ENCODE results near the gene MCM9. TPM values are rescaled to one million over a fixed set of nuclear protein-coding genes. Genes with fewer than 3 reads are reported as not detected.
A peak's percentile ranks its signal among the peaks of the same experiment; 100 is the strongest.

Gene MCM9
- total and polyA plus RNA-seq, 2 donors (not counting 1 experiment from before 2014, with no cell fraction given), result 1.2 to 9.6 TPM

GRCh38 chr6:118867181-118867580 is 67.8 kb downstream of the MCM9 start:
- TF ChIP-seq, protein P1, sequence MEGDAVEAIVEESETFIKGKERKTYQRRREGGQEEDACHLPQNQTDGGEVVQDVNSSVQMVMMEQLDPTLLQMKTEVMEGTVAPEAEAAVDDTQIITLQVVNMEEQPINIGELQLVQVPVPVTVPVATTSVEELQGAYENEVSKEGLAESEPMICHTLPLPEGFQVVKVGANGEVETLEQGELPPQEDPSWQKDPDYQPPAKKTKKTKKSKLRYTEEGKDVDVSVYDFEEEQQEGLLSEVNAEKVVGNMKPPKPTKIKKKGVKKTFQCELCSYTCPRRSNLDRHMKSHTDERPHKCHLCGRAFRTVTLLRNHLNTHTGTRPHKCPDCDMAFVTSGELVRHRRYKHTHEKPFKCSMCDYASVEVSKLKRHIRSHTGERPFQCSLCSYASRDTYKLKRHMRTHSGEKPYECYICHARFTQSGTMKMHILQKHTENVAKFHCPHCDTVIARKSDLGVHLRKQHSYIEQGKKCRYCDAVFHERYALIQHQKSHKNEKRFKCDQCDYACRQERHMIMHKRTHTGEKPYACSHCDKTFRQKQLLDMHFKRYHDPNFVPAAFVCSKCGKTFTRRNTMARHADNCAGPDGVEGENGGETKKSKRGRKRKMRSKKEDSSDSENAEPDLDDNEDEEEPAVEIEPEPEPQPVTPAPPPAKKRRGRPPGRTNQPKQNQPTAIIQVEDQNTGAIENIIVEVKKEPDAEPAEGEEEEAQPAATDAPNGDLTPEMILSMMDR (conservative IDR thresholded peaks at IDR 0.05 in 1 of 2, IDR thresholded peaks at IDR 0.05 in 1 of 2; ENCODE audit: low read depth in 1 of 2, low read length in 2 of 2), result no peak
- no peak for TF ChIP-seq EZH2 (IDR thresholded peaks at IDR 0.05; ENCODE audit: low read length, missing control alignments)
- Histone ChIP-seq H3K4me2 (ENCODE audit: extremely low read depth, insufficient read depth, low read length) (no peak overlapping the region), H3K9me3 (ENCODE audit: control insufficient read depth, insufficient read depth, low read depth, low read length) (no peaks in the 10 kb centered on the region), H3K27me3 (ENCODE audit: control insufficient read depth, insufficient read depth, low read length) (no peaks in the 10 kb centered on the region), H3K4me1 (ENCODE audit: control insufficient read depth, extremely low read depth, insufficient read depth, low read length) (no peaks in the 10 kb centered on the region), H3K9ac (ENCODE audit: insufficient read depth, low read length) (no peak overlapping the region), H4K20me1 (ENCODE audit: control insufficient read depth, extremely low read depth, insufficient read depth, low read length) (no peaks in the 10 kb centered on the region), H3K27ac (ENCODE audit: insufficient read depth, low read length) (no peak overlapping the region), H3K79me2 (ENCODE audit: control insufficient read depth, insufficient read depth, low read length) (no peaks in the 10 kb centered on the region), H3K4me3 (replicated peaks in 1 of 4; ENCODE audit: control extremely low read depth in 1 of 4, insufficient read depth in 1 of 4, low read depth in 3 of 4, low read length in 4 of 4) (no peak overlapping the region), H3K36me3 (ENCODE audit: control insufficient read depth, insufficient read depth, low read length) (no peaks in the 10 kb centered on the region), H2AFZ (ENCODE audit: low read length) (no peak overlapping the region)
- DNase-seq (ENCODE audit: low read depth in 2 of 2), result peak; percentile 9 to 33

- TF ChIP-seq EZH2 (IDR thresholded peaks at IDR 0.05; ENCODE audit: low read length, missing control alignments), result no peak
- TF ChIP-seq, protein P1 (conservative IDR thresholded peaks at IDR 0.05 in 1 of 2, IDR thresholded peaks at IDR 0.05 in 1 of 2; ENCODE audit: low read depth in 1 of 2, low read length in 2 of 2), result no peak
- Histone ChIP-seq H3K36me3 (ENCODE audit: control insufficient read depth, insufficient read depth, low read length) (no peaks in the 10 kb centered on the region), H3K4me1 (ENCODE audit: control insufficient read depth, extremely low read depth, insufficient read depth, low read length) (no peaks in the 10 kb centered on the region), H3K79me2 (ENCODE audit: control insufficient read depth, insufficient read depth, low read length) (no peaks in the 10 kb centered on the region), H3K9me3 (ENCODE audit: control insufficient read depth, insufficient read depth, low read depth, low read length) (no peaks in the 10 kb centered on the region), H2AFZ (ENCODE audit: low read length) (no peak overlapping the region), H3K4me2 (ENCODE audit: extremely low read depth, insufficient read depth, low read length) (no peak overlapping the region), H3K9ac (ENCODE audit: insufficient read depth, low read length) (no peak overlapping the region), H3K27ac (ENCODE audit: insufficient read depth, low read length) (no peak overlapping the region), H3K27me3 (ENCODE audit: control insufficient read depth, insufficient read depth, low read length) (no peaks in the 10 kb centered on the region), H3K4me3 (replicated peaks in 1 of 4; ENCODE audit: control extremely low read depth in 1 of 4, insufficient read depth in 1 of 4, low read depth in 3 of 4, low read length in 4 of 4) (no peak overlapping the region), H4K20me1 (ENCODE audit: control insufficient read depth, extremely low read depth, insufficient read depth, low read length) (no peaks in the 10 kb centered on the region)
- DNase-seq (ENCODE audit: low read depth in 2 of 2), result no peak
Measured at GRCh38 chr6:118865100-118865391, 69.9 kb downstream of the MCM9 start.

DNA sequence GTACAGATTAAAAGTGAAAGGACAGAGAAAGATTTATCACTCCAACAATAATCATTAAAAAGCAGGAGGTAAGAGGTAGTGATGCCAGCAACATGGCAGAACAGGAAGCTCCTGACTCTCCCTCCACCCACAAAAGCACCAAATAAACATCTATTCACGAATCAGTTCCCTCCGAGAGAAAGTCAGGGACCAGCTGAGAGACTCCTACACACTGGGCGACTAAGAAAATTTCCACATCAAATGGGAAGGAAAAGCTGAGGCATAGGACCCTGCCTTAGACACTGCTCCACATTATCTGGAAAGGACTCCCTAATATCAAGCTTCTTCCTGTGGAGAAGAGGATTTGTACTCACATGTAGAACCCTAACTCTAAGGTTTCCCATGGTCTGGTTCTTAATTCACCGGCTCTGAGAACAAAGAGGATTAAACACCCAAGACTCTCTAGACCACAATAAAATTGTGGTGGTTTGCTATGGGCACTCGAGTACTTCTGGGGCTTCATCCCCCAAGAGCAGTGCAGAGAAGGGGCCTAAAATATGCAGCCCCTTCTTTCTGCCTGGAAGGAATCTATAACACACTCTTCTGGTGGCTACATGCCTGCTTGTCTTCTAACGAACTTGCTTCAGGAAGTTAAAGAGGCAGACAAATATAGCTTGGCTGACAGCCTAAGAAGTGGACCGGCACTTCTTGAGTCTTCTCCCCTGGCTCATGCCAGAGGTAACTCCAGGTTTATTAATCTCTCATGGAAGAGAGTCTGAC is 70.4 kb downstream of the MCM9 start:
- Histone ChIP-seq H3K9ac (ENCODE audit: insufficient read depth, low read length) (no peak overlapping the region), H3K79me2 (ENCODE audit: control insufficient read depth, insufficient read depth, low read length) (no peaks in the 10 kb centered on the region), H3K4me3 (replicated peaks in 1 of 4; ENCODE audit: control extremely low read depth in 1 of 4, insufficient read depth in 1 of 4, low read depth in 3 of 4, low read length in 4 of 4) (no peak overlapping the region), H3K27ac (ENCODE audit: insufficient read depth, low read length) (no peak overlapping the region), H3K4me1 (ENCODE audit: control insufficient read depth, extremely low read depth, insufficient read depth, low read length) (no peaks in the 10 kb centered on the region), H3K27me3 (ENCODE audit: control insufficient read depth, insufficient read depth, low read length) (no peaks in the 10 kb centered on the region), H4K20me1 (ENCODE audit: control insufficient read depth, extremely low read depth, insufficient read depth, low read length) (no peaks in the 10 kb centered on the region), H3K4me2 (ENCODE audit: extremely low read depth, insufficient read depth, low read length) (peak overlapping the region; percentile 25), H2AFZ (ENCODE audit: low read length) (no peak overlapping the region), H3K9me3 (ENCODE audit: control insufficient read depth, insufficient read depth, low read depth, low read length) (no peaks in the 10 kb centered on the region), H3K36me3 (ENCODE audit: control insufficient read depth, insufficient read depth, low read length) (no peaks in the 10 kb centered on the region)
- DNase-seq (ENCODE audit: low read depth in 2 of 2), result peak in 1 of 2 donors; percentile 33
- TF ChIP-seq, protein P1 (conservative IDR thresholded peaks at IDR 0.05 in 1 of 2, IDR thresholded peaks at IDR 0.05 in 1 of 2; ENCODE audit: low read depth in 1 of 2, low read length in 2 of 2), result no peak
- TF ChIP-seq EZH2 (IDR thresholded peaks at IDR 0.05; ENCODE audit: low read length, missing control alignments), result no peak
